ENCODE results near the gene STOM. TPM values are rescaled to one million over a fixed set of nuclear protein-coding genes. Genes with fewer than 3 reads are reported as not detected.

Gene STOM
- total RNA-seq, 1 experiment from 2014 or later: 33.1 TPM

GRCh38 chr9:121359351-121360294 is 10.4 kb downstream of the STOM start:
- no peak overlapping the region for H3K27ac Mint-ChIP-seq (ENCODE audit: unreplicated experiment)
- peaks cover 27% of the 10 kb centered on the region for H3K4me1 Mint-ChIP-seq (ENCODE audit: low read depth, unreplicated experiment)
- H3K4me3 Mint-ChIP-seq (ENCODE audit: unreplicated experiment): no peak overlapping the region
- BruUV-seq (replicated peaks): no TSS peak
- DNase-seq: no peak
- no peaks in the 10 kb centered on the region for H3K36me3 ChIP-seq (ENCODE audit: control insufficient read depth, insufficient read depth, low read length)
- peaks cover 10% of the 10 kb centered on the region; the same call in 1 of the 2 replicates for H3K4me1 ChIP-seq
- H3K36me3 Mint-ChIP-seq (ENCODE audit: insufficient read depth, unreplicated experiment): peaks cover 6% of the 10 kb centered on the region
- no peak for TF ChIP-seq CTCF (IDR thresholded peaks at IDR 0.05; ENCODE audit: insufficient read depth in 1 of 2, low read depth in 1 of 2, low read length in 1 of 2, severe bottlenecking in 1 of 2, unreplicated experiment in 1 of 2)
- ChIA-PET CTCF (no interaction called here), POLR2A (no interaction called here)
- no peaks in the 10 kb centered on the region for H3K9me3 ChIP-seq
- no peaks in the 10 kb centered on the region for H3K9me3 Mint-ChIP-seq (ENCODE audit: unreplicated experiment)
- H3K27me3 Mint-ChIP-seq (ENCODE audit: insufficient read depth, unreplicated experiment): no peaks in the 10 kb centered on the region
- no peaks in the 10 kb centered on the region for H3K27me3 ChIP-seq (replicated peaks; ENCODE audit: control insufficient read depth, insufficient read depth, low read length)
- H3K4me3 ChIP-seq (ENCODE audit: low read depth, low read length): no peak overlapping the region
- intact Hi-C loops (cut with micrococcal nuclease; ENCODE audit: unreplicated experiment): no loop called here

- no peak for DNase-seq
- CTCF ChIA-PET: no interaction called here
- Mint-ChIP-seq H3K9me3 (ENCODE audit: unreplicated experiment) (no peaks in the 10 kb centered on the region), H3K27ac (ENCODE audit: unreplicated experiment) (no peak overlapping the region), H3K4me3 (ENCODE audit: unreplicated experiment) (no peak overlapping the region), H3K36me3 (ENCODE audit: insufficient read depth, unreplicated experiment) (peaks cover 6% of the 10 kb centered on the region), H3K4me1 (ENCODE audit: low read depth, unreplicated experiment) (peaks cover 24% of the 10 kb centered on the region), H3K27me3 (ENCODE audit: insufficient read depth, unreplicated experiment) (no peaks in the 10 kb centered on the region)
- POLR2A ChIA-PET: no interaction called here
- no peaks in the 10 kb centered on the region for H3K36me3 ChIP-seq (ENCODE audit: control insufficient read depth, insufficient read depth, low read length)
- no TSS peak for BruUV-seq (replicated peaks)
- intact Hi-C loops (cut with micrococcal nuclease; ENCODE audit: unreplicated experiment): no loop called here
- TF ChIP-seq CTCF (IDR thresholded peaks at IDR 0.05; ENCODE audit: insufficient read depth in 1 of 2, low read depth in 1 of 2, low read length in 1 of 2, severe bottlenecking in 1 of 2, unreplicated experiment in 1 of 2): no peak
- H3K27me3 ChIP-seq (replicated peaks; ENCODE audit: control insufficient read depth, insufficient read depth, low read length): no peaks in the 10 kb centered on the region
- no peak overlapping the region for H3K4me3 ChIP-seq (ENCODE audit: low read depth, low read length)
- peaks cover 10% of the 10 kb centered on the region; the same call in 1 of the 2 replicates for H3K4me1 ChIP-seq
- no peaks in the 10 kb centered on the region for H3K9me3 ChIP-seq
Observed at GRCh38 chr9:121358751-121359150, 11.3 kb downstream of the STOM start.

GRCh38 chr9:121357011-121357410 is 13.0 kb downstream of the STOM start:
- CTCF ChIA-PET: no interaction called here
- H3K27me3 Mint-ChIP-seq (ENCODE audit: insufficient read depth, unreplicated experiment): no peaks in the 10 kb centered on the region
- no peak for TF ChIP-seq CTCF (IDR thresholded peaks at IDR 0.05; ENCODE audit: insufficient read depth in 1 of 2, low read depth in 1 of 2, low read length in 1 of 2, severe bottlenecking in 1 of 2, unreplicated experiment in 1 of 2)
- Histone ChIP-seq H3K4me1 (no peaks in the 10 kb centered on the region), H3K27me3 (replicated peaks; ENCODE audit: control insufficient read depth, insufficient read depth, low read length) (no peaks in the 10 kb centered on the region), H3K36me3 (ENCODE audit: control insufficient read depth, insufficient read depth, low read length) (no peaks in the 10 kb centered on the region), H3K9me3 (no peaks in the 10 kb centered on the region), H3K4me3 (ENCODE audit: low read depth, low read length) (no peak overlapping the region)
- BruUV-seq (replicated peaks): no TSS peak
- no peak overlapping the region for H3K4me3 Mint-ChIP-seq (ENCODE audit: unreplicated experiment)
- intact Hi-C loops (cut with micrococcal nuclease; ENCODE audit: unreplicated experiment): no loop called here
- no peak overlapping the region for H3K27ac Mint-ChIP-seq (ENCODE audit: unreplicated experiment)
- H3K36me3 Mint-ChIP-seq (ENCODE audit: insufficient read depth, unreplicated experiment): peaks cover 6% of the 10 kb centered on the region
- H3K9me3 Mint-ChIP-seq (ENCODE audit: unreplicated experiment): no peaks in the 10 kb centered on the region
- DNase-seq: no peak
- H3K4me1 Mint-ChIP-seq (ENCODE audit: low read depth, unreplicated experiment): peaks cover 16% of the 10 kb centered on the region
- POLR2A ChIA-PET: no interaction called here
